Retinal pigment epithelial cell (primary cell): Measurements from ENCODE around the gene TMEM161A.

Source experiments
- DNase-seq: peaks from one replicate; pipeline ENCODE4 v3.0.0-alpha.2; 2010; ENCODE audit warnings: low read depth
- H3K4me3 ChIP-seq: 2 replicates; pipeline ENCODE4 v1.5.1; 2011; ENCODE audit warnings: mild to moderate bottlenecking, low read length, control low read depth, moderate library complexity
- TF ChIP-seq, protein P1 (sequence below): conservative IDR thresholded peaks from 2 replicates; pipeline ENCODE4 v1.5.1; 2011; ENCODE audit warnings: low read depth, low read length, control low read depth, inconsistent platforms

Gene TMEM161A

DNA sequence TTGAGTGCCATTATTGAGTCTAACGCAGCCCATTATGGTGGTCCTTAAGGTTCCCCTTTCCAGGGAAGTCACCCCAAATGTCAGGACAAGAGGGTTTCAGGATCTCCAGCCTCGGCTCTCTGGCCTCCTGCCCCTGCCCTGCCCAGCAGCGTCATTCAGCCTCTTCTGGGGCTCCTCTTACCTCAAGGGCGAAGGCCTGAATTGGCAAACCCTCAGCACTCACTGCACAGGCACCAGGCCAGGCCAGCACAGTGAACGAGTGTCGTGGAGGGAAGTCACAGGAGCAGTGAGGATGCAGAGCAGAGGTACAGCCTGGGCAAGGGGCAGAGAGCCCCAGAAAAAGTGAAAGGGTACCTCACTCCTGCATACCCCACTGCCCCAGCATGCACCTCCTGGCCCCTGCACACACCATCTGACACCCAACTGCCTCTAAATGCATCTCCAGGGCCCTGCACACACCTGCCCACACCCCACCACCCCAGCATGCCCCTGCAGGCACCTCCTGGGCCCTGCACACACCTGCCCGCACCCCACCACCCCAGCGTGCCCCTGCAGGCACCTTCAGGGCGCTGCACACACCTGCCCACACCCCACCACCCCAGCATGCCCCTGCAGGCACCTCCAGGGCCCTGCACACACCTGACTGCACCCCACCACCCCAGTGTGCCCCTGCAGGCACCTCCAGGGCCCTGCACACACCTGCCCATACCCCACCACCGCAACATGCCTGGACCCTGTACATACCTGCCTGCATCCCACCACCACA lies 54.7 kb downstream of the TMEM161A start:
- DNase-seq, result no peak
- TF ChIP-seq, protein P1, sequence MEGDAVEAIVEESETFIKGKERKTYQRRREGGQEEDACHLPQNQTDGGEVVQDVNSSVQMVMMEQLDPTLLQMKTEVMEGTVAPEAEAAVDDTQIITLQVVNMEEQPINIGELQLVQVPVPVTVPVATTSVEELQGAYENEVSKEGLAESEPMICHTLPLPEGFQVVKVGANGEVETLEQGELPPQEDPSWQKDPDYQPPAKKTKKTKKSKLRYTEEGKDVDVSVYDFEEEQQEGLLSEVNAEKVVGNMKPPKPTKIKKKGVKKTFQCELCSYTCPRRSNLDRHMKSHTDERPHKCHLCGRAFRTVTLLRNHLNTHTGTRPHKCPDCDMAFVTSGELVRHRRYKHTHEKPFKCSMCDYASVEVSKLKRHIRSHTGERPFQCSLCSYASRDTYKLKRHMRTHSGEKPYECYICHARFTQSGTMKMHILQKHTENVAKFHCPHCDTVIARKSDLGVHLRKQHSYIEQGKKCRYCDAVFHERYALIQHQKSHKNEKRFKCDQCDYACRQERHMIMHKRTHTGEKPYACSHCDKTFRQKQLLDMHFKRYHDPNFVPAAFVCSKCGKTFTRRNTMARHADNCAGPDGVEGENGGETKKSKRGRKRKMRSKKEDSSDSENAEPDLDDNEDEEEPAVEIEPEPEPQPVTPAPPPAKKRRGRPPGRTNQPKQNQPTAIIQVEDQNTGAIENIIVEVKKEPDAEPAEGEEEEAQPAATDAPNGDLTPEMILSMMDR, result no peak
- H3K4me3 ChIP-seq, result no peak overlapping the region

DNA sequence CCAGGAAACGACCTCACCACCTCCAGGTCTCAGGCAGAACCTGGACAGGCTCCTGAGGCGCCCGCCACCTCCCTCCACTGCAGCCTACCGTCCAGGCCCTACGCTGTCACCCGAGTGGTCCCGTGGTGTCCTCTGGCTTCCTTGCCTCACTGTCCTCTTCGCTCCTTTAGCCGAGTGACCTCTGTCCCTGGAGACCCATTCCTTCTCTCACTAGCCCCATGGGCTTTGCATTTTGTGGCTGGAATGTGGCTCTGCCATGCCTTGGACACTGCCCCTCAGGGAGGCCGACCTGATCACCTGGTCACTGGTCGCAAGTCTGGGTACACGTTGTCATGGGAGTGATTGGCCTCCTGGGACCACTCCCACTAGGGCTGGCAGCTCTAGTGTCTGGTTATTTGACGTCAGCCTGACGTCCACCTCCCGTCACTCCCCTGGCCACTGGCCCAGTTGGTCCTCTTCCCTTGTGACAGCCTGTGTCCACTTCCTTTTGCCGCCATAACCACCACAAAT lies 56.6 kb downstream of the TMEM161A start:
- TF ChIP-seq, protein P1, result no peak
- H3K4me3 ChIP-seq, result no peak overlapping the region
- no peak for DNase-seq

DNA sequence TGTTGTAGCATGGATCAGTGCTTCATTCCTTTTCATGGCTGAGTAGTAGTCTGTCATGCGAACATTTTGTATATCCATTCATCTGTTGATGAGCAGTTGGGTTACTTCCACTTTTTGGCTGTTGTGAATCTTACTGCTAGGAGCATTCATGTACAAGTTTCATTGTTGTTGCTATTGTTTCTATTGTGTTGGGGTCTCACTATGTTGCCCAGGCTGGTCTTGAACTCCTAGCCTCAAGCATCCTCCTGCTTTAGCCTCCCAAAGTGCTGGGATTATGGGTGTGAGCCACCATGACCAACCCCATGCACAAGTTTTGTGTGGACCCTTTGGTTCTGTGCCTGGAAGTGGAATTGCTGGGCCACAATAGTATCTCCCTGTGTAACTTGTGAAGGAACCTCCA lies 58.7 kb downstream of the TMEM161A start:
- TF ChIP-seq, protein P1, result no peak
- DNase-seq, result no peak
- no peak overlapping the region for H3K4me3 ChIP-seq

DNA sequence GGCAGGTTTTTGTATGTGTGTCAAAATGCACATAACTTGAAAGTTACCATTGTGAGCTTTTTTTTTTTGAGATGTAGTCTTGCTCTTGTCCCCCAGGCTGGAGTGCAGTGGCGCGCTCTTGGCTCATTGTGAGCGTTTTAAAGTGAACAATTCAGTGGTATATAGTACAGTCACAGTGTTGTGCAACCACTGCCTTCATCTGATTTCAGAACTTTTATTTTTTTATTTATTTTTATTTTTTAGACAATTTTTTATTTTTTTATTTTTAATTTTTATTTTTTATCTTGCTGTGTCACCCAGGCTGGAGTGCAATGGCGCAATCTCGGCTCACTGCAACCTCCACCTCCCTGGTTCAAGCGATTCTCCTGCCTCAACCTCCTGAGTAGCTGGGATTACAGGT lies 59.5 kb downstream of the TMEM161A start:
- H3K4me3 ChIP-seq, result no peak overlapping the region
- DNase-seq, result no peak
- TF ChIP-seq, protein P1, result no peak

DNA sequence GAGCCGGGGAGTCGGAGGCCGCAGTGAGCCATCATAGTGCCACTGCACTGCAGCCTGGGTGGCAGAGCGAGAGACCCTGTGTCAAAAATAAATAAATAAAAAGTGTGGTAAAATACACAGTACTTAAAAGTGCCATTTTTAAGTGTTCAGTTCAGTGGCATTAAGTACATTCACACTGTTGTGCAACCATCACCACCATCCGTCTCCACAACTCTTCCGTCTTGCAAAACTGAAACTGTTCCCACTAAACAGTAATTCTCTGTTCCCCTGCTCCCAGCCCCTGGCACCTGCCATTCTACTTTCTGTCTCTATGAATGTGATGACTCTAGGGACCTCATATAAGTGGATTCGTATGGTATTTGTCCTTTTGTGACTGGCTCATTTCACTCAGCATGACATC lies 61.2 kb downstream of the TMEM161A start:
- DNase-seq, result no peak
- TF ChIP-seq, protein P1, result no peak
- no peak overlapping the region for H3K4me3 ChIP-seq

DNA sequence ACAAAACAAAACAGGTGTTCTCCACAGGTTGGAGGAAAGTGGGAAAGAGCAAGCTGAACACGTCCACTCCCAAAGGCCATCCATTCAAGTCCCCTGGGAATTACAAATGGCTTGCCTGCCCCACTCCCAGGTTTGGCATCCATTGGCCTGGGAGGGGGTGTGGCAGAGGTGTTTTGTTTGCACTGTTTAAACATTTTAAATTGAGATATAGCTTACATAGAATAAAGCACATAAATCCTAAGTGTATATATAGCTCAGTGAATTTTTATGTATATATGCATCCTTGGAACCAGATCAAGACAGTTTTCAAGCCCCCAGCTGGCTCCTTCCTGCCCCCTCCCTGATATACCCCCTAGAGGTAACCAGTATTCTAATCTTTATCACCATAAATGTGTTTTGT lies 61.8 kb downstream of the TMEM161A start:
- no peak overlapping the region for H3K4me3 ChIP-seq
- no peak for DNase-seq
- TF ChIP-seq, protein P1, result no peak

DNA sequence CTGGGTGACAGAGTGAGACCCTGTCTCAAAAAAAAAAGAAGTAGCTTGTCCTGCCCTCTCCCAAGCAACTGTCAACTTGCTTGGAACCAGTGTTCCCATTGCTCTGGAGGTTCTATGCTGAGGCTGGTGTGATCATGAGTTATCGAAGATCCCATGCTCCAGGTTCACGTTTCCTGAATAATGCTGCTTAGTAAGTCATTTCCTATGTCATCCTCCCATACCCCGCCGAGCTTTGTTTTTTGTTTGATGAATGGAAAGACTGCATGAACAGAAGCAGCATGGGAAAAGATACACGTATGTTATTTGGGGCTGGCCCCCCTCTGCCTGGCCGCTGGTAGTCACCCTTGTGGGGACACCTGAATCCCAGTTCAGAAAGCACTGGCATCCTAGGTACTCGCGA lies 63.2 kb downstream of the TMEM161A start:
- no peak overlapping the region for H3K4me3 ChIP-seq
- DNase-seq, result no peak
- TF ChIP-seq, protein P1, result no peak
